Amygdala (tissue), 56 donors: ENCODE results near the gene MAGEB4.
"Not testable (repeated sequence)": the region's sequence is repeated elsewhere in the genome, so short reads cannot be mapped to it uniquely, and the experiment has no call there.

Experiments
- DNase-seq, 56 donors: peaks; one replicate each; lab custom pipeline; 2025; lab: John Stamatoyannopoulos, UW

The MAGEB4 gene

GRCh38 chrX:30241724-30242415 is at the start of gene MAGEB4:
Gene MAGEB4 (plus strand): TSS chrX:30242000. CDS start chrX:30242136, 136 bp downstream.
- DNase-seq: no peak

- not testable (repeated sequence) for DNase-seq
Measured at GRCh38 chrX:30193910-30194309, 47.9 kb upstream of the MAGEB4 start.

GRCh38 chrX:30196322-30196721 is 45.5 kb upstream of the MAGEB4 start:
- DNase-seq: no peak

GRCh38 chrX:30212172-30212571 is 29.6 kb upstream of the MAGEB4 start:
- DNase-seq: no peak

- DNase-seq: no peak
Measured at GRCh38 chrX:30215357-30215843, 26.4 kb upstream of the MAGEB4 start, which contains the start of gene MAGEB2. Gene MAGEB2 (plus strand): TSS chrX:30215563. CDS start chrX:30218581, 3,018 bp downstream.

GRCh38 chrX:30217465-30217864 is 24.3 kb upstream of the MAGEB4 start:
- DNase-seq: no peak

- DNase-seq: no peak
Measured at GRCh38 chrX:30219372-30219771, 22.4 kb upstream of the MAGEB4 start.

- no peak for DNase-seq
Measured at GRCh38 chrX:30220661-30221060, 21.1 kb upstream of the MAGEB4 start.

- no peak for DNase-seq
Measured at GRCh38 chrX:30224536-30224935, 17.3 kb upstream of the MAGEB4 start.

- DNase-seq: no peak
Measured at GRCh38 chrX:30228526-30228925, 13.3 kb upstream of the MAGEB4 start.

- DNase-seq: no peak
Measured at GRCh38 chrX:30230395-30230794, 11.4 kb upstream of the MAGEB4 start, which contains the start of gene MAGEB3. Gene MAGEB3 (plus strand): TSS chrX:30230657. CDS start chrX:30235925, 5,268 bp downstream.

GRCh38 chrX:30246769-30247489 is 5.1 kb downstream of the MAGEB4 start, which contains the start of gene MAGEB1:
Gene MAGEB1 (plus strand): TSS chrX:30247146. CDS start chrX:30250494, 3,348 bp downstream.
- no peak for DNase-seq

- no peak for DNase-seq
Measured at GRCh38 chrX:30248854-30249253, 7.1 kb downstream of the MAGEB4 start.

GRCh38 chrX:30253257-30253656 is 11.5 kb downstream of the MAGEB4 start:
- no peak for DNase-seq

GRCh38 chrX:30259927-30260326 is 18.1 kb downstream of the MAGEB4 start:
- DNase-seq: no peak

- no peak for DNase-seq
Measured at GRCh38 chrX:30261012-30261411, 19.2 kb downstream of the MAGEB4 start.

- no peak for DNase-seq
Measured at GRCh38 chrX:30262763-30263162, 21.0 kb downstream of the MAGEB4 start.

GRCh38 chrX:30270639-30271038 is 28.8 kb downstream of the MAGEB4 start:
- DNase-seq: no peak

- DNase-seq: no peak
Measured at GRCh38 chrX:30275498-30275897, 33.7 kb downstream of the MAGEB4 start.

GRCh38 chrX:30278365-30278764 is 36.6 kb downstream of the MAGEB4 start:
- DNase-seq: no peak

- DNase-seq: no peak
Measured at GRCh38 chrX:30280428-30280827, 38.6 kb downstream of the MAGEB4 start.

GRCh38 chrX:30282527-30282926 is 40.7 kb downstream of the MAGEB4 start:
- DNase-seq: no peak
